ENCODE results near the gene PCDH9.

Gene PCDH9

DNA sequence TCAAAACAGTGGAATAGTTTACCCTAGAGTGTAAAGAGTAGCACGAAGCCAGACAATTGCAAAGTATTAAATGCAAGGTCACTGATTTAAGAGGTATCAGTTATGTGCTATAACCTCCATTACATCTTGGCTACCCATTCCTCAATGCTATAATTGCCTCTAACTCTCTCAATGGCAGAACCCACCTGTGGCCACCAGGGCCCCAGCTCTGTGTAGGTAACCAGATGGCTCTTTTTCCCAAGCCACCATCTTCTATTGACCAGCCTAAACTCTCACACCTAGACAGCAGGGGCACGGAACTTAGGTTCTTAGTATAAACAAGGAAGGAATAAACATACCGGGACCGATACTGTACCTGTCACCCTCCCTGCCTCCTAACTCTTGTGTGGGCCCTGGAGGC, 277.6 kb downstream of the PCDH9 start:
- Histone ChIP-seq H3K4me3 (no peak overlapping the region), H3K27me3 (no peaks in the 10 kb centered on the region), H3K36me3 (no peaks in the 10 kb centered on the region), H3K4me1 (no peaks in the 10 kb centered on the region), H3K9ac (no peak overlapping the region), H4K20me1 (no peaks in the 10 kb centered on the region), H3K9me3 (peaks cover 5% of the 10 kb centered on the region; the same call in 1 of the 2 replicates), H3K4me2 (no peak overlapping the region), H3K27ac (no peak overlapping the region)
- no peak for TF ChIP-seq Cebpa-rat (IDR thresholded peaks at IDR 0.05)

DNA sequence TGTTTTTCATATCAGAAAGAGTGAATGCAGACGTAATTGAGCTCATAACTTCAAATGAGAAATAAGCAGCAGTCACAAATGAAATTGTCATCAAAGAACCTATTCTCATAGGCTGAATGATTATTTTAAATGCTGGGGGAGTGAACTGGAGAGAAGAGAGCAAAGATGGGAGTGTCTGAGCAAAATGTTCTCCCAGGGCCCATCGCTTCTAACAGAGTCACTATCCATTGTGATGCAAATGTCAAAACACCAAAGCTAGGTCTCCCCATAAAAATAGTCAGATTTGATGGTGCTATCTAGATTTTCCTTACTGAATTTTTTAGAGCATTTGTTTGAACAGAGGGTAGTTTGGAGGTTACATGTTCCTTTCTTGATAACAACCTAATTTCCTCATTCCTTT, 278.7 kb downstream of the PCDH9 start:
- H3K36me3 ChIP-seq, result no peaks in the 10 kb centered on the region
- 0 out of 2 replicates have a peak, but pooled peaks cover under 1% of the 10 kb centered on the region for H3K4me1 ChIP-seq
- H4K20me1 ChIP-seq, result no peaks in the 10 kb centered on the region
- no peak overlapping the region for H3K4me3 ChIP-seq
- no peak overlapping the region for H3K27ac ChIP-seq
- no peak overlapping the region for H3K4me2 ChIP-seq
- peaks cover 5% of the 10 kb centered on the region; the same call in 1 of the 2 replicates for H3K9me3 ChIP-seq
- no peak for TF ChIP-seq Cebpa-rat (IDR thresholded peaks at IDR 0.05)
- H3K9ac ChIP-seq, result no peak overlapping the region
- H3K27me3 ChIP-seq, result no peaks in the 10 kb centered on the region

DNA sequence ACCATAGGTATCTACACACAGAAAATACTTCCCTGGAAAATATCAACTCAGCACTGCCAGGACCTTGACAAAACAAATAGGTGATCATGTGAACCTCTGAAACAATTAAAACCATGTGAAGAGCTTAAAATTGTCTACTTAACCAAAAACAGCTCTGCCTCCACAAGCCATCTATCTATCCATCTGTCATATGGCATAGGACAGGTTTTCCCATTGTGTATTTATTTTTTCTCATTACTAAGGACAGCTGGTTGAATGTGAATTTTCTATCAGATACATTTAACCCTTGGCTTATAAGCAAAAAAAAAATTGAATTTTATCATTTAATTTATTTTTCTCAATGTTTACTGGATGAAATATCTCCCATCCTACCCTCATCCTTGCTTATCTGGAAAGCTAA, 279.5 kb downstream of the PCDH9 start:
- Histone ChIP-seq H3K9me3 (peaks cover 5% of the 10 kb centered on the region; the same call in 1 of the 2 replicates), H3K27me3 (no peaks in the 10 kb centered on the region), H3K9ac (no peak overlapping the region), H3K36me3 (no peaks in the 10 kb centered on the region), H3K27ac (no peak overlapping the region), H3K4me3 (no peak overlapping the region), H4K20me1 (no peaks in the 10 kb centered on the region), H3K4me1 (peaks cover 8% of the 10 kb centered on the region), H3K4me2 (no peak overlapping the region)
- no peak for TF ChIP-seq Cebpa-rat (IDR thresholded peaks at IDR 0.05)

DNA sequence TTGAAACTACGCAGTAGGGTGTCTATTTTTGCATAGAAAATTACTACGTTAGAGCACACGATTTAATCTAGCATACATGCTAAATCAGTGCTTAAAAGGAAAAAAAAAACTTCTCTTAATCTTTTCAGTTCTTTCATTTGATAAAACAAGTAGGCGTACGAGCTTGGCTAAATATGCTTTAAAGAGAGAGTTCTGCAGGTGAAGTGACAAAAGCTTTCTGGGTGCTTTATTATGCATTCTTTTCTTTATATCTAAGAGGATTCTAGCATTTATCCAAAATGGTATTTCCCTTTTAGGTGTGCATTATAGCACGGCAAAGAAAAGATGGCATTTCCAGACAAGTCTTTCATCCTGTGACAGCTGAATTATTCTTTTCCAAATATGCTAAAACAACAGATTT, 281.2 kb downstream of the PCDH9 start:
- peaks cover 25% of the 10 kb centered on the region for H3K4me1 ChIP-seq
- no peaks in the 10 kb centered on the region for H3K36me3 ChIP-seq
- H3K9ac ChIP-seq, result no peak overlapping the region
- no peak overlapping the region for H3K4me3 ChIP-seq
- no peaks in the 10 kb centered on the region for H3K9me3 ChIP-seq
- no peak overlapping the region for H3K4me2 ChIP-seq
- no peaks in the 10 kb centered on the region for H3K27me3 ChIP-seq
- no peaks in the 10 kb centered on the region for H4K20me1 ChIP-seq
- no peak for TF ChIP-seq Cebpa-rat (IDR thresholded peaks at IDR 0.05)
- no peak overlapping the region for H3K27ac ChIP-seq

DNA sequence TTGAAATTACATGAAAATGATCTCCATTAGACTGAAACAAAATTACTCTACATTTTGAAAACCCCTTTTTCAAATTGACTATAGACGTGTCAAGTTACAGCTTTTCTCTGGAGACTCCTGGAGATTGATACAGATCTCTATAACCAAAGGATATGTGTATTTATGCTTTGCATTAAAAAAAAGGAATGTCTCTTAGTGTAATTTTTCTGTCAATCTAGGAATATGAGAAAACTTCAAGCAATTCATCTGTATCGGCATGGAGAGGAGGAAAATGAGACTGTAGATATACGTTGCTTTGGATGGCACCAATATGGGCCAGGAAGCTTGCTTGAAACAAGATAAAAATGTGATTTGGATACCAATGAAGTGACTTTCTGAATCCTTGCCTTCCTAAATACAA, 286.6 kb downstream of the PCDH9 start:
- no peaks in the 10 kb centered on the region for H4K20me1 ChIP-seq
- H3K27ac ChIP-seq, result no peak overlapping the region; the same call in 1 of the 2 replicates
- H3K9me3 ChIP-seq, result no peaks in the 10 kb centered on the region
- no peak overlapping the region for H3K9ac ChIP-seq
- no peaks in the 10 kb centered on the region for H3K27me3 ChIP-seq
- TF ChIP-seq Cebpa-rat (IDR thresholded peaks at IDR 0.05), result no peak
- H3K4me1 ChIP-seq, result peaks cover 35% of the 10 kb centered on the region
- H3K4me2 ChIP-seq, result peak overlapping the region; percentile 46
- no peak overlapping the region for H3K4me3 ChIP-seq
- no peaks in the 10 kb centered on the region for H3K36me3 ChIP-seq

DNA sequence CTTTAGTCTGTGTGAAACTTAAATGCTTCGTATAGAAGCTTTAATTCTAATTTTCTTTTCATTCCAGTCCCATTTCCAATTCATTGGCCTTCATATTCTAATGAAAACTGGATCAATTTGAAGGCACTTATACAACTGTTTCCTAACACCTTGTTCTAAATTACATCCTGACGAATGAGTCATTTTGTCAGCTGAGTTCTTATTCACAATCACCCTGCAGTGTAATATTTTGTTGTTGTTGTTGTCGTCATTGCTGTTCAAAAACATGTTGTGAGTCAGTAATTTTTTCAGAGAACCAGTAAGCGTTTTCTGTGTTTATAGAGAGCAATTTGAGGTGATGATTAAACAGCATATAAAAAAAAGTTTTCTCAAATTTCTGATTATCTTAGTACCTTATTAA, 290.0 kb downstream of the PCDH9 start:
- H3K27ac ChIP-seq, result no peak overlapping the region
- no peaks in the 10 kb centered on the region for H3K36me3 ChIP-seq
- H3K27me3 ChIP-seq, result no peaks in the 10 kb centered on the region
- H3K9ac ChIP-seq, result no peak overlapping the region
- no peak for TF ChIP-seq Cebpa-rat (IDR thresholded peaks at IDR 0.05)
- H3K9me3 ChIP-seq, result 0 out of 2 replicates have a peak, but pooled peaks cover under 1% of the 10 kb centered on the region
- peaks cover 21% of the 10 kb centered on the region for H3K4me1 ChIP-seq
- H3K4me3 ChIP-seq, result no peak overlapping the region
- H4K20me1 ChIP-seq, result no peaks in the 10 kb centered on the region
- no peak overlapping the region for H3K4me2 ChIP-seq

DNA sequence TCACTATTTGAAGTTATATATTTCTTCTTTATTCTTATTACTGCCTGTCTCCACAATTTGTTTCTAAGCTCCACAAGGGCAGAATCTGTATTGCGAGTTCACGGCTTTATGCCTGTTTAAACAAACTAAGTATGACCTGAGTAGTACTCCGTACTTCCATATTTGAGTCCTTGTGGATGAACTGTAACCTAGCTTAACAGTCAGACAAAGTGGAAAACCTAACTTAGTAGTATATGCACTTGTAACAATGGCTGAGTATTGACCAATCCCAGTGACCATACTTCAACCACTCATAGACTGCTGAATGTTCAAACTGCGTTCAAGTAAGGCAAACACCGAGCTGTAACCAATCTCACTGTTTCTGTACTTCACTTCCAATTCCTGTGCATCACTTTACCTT, 292.7 kb downstream of the PCDH9 start:
- Histone ChIP-seq H3K4me2 (no peak overlapping the region), H3K36me3 (no peaks in the 10 kb centered on the region), H3K9ac (no peak overlapping the region), H3K4me1 (no peaks in the 10 kb centered on the region), H3K4me3 (no peak overlapping the region), H3K27me3 (no peaks in the 10 kb centered on the region), H3K9me3 (peaks cover 8% of the 10 kb centered on the region; the same call in 1 of the 2 replicates), H4K20me1 (no peaks in the 10 kb centered on the region), H3K27ac (no peak overlapping the region)
- TF ChIP-seq Cebpa-rat (IDR thresholded peaks at IDR 0.05), result no peak

DNA sequence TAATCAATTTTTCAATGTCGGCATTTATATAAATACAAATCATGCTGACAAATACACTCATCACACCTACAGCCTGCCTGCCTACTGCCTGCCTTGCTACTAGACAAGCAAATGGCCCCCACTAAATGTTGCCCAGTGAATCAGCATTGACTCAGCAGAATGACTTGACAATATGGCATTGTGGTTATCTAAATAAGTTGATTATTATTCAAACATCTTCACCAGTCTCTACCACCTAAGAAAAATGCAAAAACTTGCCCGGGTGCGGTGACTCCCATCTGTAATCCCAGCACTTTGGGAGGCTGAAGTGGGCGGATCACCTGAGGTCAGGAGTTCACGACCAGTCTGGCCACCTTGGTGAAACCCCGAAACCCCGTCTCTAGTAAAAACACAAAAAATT, 296.1 kb downstream of the PCDH9 start:
- peaks cover 8% of the 10 kb centered on the region; the same call in 1 of the 2 replicates for H3K9me3 ChIP-seq
- no peak overlapping the region for H3K27ac ChIP-seq
- no peaks in the 10 kb centered on the region for H3K4me1 ChIP-seq
- no peak for TF ChIP-seq Cebpa-rat (IDR thresholded peaks at IDR 0.05)
- H3K4me3 ChIP-seq, result no peak overlapping the region
- no peaks in the 10 kb centered on the region for H3K36me3 ChIP-seq
- no peak overlapping the region for H3K9ac ChIP-seq
- no peaks in the 10 kb centered on the region for H3K27me3 ChIP-seq
- no peak overlapping the region for H3K4me2 ChIP-seq
- no peaks in the 10 kb centered on the region for H4K20me1 ChIP-seq

DNA sequence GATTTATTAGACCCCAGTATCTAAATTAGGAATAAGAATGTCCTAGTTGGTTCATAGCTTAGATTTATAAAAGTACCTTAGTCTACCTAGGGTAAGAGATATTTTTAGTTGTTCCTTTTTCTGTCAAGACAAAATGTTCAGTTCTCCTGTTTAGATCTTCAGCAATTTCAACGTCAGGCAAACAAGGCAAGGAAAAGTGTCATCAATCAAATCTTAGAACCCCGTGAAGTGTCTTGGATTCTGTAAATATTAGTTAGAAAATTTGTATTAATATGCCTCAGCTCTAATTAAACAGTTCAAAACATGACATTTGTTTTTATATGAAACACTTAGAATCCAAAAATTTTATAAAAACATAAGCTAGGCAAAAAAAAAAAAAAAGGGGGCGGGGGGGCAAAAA, 296.6 kb downstream of the PCDH9 start:
- H3K4me2 ChIP-seq, result no peak overlapping the region
- no peaks in the 10 kb centered on the region for H3K27me3 ChIP-seq
- H3K36me3 ChIP-seq, result no peaks in the 10 kb centered on the region
- no peak overlapping the region for H3K4me3 ChIP-seq
- no peaks in the 10 kb centered on the region for H3K4me1 ChIP-seq
- no peaks in the 10 kb centered on the region for H4K20me1 ChIP-seq
- no peak for TF ChIP-seq Cebpa-rat (IDR thresholded peaks at IDR 0.05)
- H3K9ac ChIP-seq, result no peak overlapping the region
- H3K9me3 ChIP-seq, result peaks cover 8% of the 10 kb centered on the region; the same call in 1 of the 2 replicates
- H3K27ac ChIP-seq, result no peak overlapping the region

DNA sequence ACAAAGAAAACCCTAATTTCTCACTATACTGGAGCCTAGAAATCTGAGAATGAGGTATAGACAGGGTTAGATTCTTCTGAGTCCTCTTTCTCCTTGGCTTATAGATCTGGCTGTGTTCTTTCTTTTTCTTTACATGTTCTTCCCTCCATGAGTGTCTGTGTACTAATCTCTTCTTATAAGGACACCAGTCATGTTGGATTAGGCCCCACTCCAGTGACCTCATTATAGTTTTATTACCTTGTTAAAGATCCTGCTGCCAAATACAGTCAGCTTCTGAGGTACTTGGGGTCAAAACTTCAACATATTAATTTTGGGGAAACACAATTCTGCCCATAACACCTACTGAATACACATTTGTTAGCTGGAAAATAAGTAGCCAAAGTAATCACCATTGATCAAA, 302.6 kb downstream of the PCDH9 start:
- H3K4me2 ChIP-seq, result no peak overlapping the region
- H3K9ac ChIP-seq, result no peak overlapping the region
- H3K27ac ChIP-seq, result no peak overlapping the region
- TF ChIP-seq Cebpa-rat (IDR thresholded peaks at IDR 0.05), result no peak
- no peaks in the 10 kb centered on the region for H3K27me3 ChIP-seq
- H3K4me3 ChIP-seq, result no peak overlapping the region
- H3K4me1 ChIP-seq, result no peaks in the 10 kb centered on the region
- H4K20me1 ChIP-seq, result no peaks in the 10 kb centered on the region
- H3K36me3 ChIP-seq, result no peaks in the 10 kb centered on the region
- no peaks in the 10 kb centered on the region for H3K9me3 ChIP-seq

All from BLaER1 (cell line).